ENCODE results near the gene MFSD8. TPM values are rescaled to one million over a fixed set of nuclear protein-coding genes. Genes with fewer than 3 reads are reported as not detected.

MFSD8 gene
- total RNA-seq, 1 experiment from 2014 or later: 17.6 TPM

DNA sequence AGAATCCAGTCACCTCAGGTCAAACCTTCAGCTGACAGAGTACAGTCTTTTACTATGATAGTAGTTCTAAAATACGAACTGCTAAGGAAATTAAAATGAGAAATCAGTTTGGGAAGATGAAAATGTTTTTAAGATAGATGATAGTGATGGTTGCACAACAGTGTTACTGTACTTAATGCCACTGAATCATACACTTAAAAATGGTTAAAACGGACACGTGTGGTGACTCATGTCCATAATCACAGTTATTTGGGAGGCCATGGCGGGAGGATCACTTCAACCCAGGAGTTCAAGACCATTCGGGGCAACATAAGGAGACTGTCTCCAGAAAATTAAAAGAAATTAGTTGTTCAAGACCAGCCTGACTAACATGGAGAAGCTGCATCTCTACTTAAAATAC lies 41.6 kb upstream of the MFSD8 start:
- DNase-seq (ENCODE audit: low spot score): no peak
- H3K9me3 Mint-ChIP-seq: no peaks in the 10 kb centered on the region
- H3K4me3 Mint-ChIP-seq: no peak overlapping the region
- no peaks in the 10 kb centered on the region for H3K4me1 Mint-ChIP-seq
- ChIA-PET POLR2A (no interaction called here), CTCF (no interaction called here)
- no peaks in the 10 kb centered on the region for H3K27me3 Mint-ChIP-seq (ENCODE audit: low read depth)
- TF ChIP-seq ZNF396 (CRISPR knock-in tag; IDR thresholded peaks at IDR 0.05; ENCODE audit: borderline replicate concordance) (no peak), CREB1 (CRISPR knock-in tag; IDR thresholded peaks at IDR 0.05) (no peak), NFYB (CRISPR knock-in tag; conservative IDR thresholded peaks at IDR 0.05; ENCODE audit: low read depth) (no peak), MYBL2 (CRISPR knock-in tag; IDR thresholded peaks at IDR 0.05) (no peak), NR2C2 (CRISPR knock-in tag; IDR thresholded peaks at IDR 0.05) (no peak), SMAD3 (CRISPR knock-in tag; IDR thresholded peaks at IDR 0.05; ENCODE audit: borderline replicate concordance) (no peak), CBFB (CRISPR knock-in tag; IDR thresholded peaks at IDR 0.05; ENCODE audit: low read depth) (no peak)
- TF ChIP-seq, protein P1, sequence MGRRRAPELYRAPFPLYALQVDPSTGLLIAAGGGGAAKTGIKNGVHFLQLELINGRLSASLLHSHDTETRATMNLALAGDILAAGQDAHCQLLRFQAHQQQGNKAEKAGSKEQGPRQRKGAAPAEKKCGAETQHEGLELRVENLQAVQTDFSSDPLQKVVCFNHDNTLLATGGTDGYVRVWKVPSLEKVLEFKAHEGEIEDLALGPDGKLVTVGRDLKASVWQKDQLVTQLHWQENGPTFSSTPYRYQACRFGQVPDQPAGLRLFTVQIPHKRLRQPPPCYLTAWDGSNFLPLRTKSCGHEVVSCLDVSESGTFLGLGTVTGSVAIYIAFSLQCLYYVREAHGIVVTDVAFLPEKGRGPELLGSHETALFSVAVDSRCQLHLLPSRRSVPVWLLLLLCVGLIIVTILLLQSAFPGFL (CRISPR knock-in tag; IDR thresholded peaks at IDR 0.05; ENCODE audit: borderline replicate concordance): no peak
- TF ChIP-seq, protein P2, sequence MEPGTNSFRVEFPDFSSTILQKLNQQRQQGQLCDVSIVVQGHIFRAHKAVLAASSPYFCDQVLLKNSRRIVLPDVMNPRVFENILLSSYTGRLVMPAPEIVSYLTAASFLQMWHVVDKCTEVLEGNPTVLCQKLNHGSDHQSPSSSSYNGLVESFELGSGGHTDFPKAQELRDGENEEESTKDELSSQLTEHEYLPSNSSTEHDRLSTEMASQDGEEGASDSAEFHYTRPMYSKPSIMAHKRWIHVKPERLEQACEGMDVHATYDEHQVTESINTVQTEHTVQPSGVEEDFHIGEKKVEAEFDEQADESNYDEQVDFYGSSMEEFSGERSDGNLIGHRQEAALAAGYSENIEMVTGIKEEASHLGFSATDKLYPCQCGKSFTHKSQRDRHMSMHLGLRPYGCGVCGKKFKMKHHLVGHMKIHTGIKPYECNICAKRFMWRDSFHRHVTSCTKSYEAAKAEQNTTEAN (CRISPR knock-in tag; IDR thresholded peaks at IDR 0.05): no peak
- TF ChIP-seq, protein P3, sequence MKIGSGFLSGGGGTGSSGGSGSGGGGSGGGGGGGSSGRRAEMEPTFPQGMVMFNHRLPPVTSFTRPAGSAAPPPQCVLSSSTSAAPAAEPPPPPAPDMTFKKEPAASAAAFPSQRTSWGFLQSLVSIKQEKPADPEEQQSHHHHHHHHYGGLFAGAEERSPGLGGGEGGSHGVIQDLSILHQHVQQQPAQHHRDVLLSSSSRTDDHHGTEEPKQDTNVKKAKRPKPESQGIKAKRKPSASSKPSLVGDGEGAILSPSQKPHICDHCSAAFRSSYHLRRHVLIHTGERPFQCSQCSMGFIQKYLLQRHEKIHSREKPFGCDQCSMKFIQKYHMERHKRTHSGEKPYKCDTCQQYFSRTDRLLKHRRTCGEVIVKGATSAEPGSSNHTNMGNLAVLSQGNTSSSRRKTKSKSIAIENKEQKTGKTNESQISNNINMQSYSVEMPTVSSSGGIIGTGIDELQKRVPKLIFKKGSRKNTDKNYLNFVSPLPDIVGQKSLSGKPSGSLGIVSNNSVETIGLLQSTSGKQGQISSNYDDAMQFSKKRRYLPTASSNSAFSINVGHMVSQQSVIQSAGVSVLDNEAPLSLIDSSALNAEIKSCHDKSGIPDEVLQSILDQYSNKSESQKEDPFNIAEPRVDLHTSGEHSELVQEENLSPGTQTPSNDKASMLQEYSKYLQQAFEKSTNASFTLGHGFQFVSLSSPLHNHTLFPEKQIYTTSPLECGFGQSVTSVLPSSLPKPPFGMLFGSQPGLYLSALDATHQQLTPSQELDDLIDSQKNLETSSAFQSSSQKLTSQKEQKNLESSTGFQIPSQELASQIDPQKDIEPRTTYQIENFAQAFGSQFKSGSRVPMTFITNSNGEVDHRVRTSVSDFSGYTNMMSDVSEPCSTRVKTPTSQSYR (CRISPR knock-in tag; IDR thresholded peaks at IDR 0.05): no peak
- TF ChIP-seq, protein P4, sequence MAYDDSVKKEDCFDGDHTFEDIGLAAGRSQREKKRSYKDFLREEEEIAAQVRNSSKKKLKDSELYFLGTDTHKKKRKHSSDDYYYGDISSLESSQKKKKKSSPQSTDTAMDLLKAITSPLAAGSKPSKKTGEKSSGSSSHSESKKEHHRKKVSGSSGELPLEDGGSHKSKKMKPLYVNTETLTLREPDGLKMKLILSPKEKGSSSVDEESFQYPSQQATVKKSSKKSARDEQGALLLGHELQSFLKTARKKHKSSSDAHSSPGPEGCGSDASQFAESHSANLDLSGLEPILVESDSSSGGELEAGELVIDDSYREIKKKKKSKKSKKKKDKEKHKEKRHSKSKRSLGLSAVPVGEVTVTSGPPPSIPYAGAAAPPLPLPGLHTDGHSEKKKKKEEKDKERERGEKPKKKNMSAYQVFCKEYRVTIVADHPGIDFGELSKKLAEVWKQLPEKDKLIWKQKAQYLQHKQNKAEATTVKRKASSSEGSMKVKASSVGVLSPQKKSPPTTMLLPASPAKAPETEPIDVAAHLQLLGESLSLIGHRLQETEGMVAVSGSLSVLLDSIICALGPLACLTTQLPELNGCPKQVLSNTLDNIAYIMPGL (CRISPR knock-in tag; IDR thresholded peaks at IDR 0.05): no peak
- TF ChIP-seq, protein P5, sequence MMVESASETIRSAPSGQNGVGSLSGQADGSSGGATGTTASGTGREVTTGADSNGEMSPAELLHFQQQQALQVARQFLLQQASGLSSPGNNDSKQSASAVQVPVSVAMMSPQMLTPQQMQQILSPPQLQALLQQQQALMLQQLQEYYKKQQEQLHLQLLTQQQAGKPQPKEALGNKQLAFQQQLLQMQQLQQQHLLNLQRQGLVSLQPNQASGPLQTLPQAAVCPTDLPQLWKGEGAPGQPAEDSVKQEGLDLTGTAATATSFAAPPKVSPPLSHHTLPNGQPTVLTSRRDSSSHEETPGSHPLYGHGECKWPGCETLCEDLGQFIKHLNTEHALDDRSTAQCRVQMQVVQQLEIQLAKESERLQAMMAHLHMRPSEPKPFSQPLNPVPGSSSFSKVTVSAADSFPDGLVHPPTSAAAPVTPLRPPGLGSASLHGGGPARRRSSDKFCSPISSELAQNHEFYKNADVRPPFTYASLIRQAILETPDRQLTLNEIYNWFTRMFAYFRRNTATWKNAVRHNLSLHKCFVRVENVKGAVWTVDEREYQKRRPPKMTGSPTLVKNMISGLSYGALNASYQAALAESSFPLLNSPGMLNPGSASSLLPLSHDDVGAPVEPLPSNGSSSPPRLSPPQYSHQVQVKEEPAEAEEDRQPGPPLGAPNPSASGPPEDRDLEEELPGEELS (CRISPR knock-in tag; IDR thresholded peaks at IDR 0.05): no peak
- H3K36me3 Mint-ChIP-seq: peaks cover 7% of the 10 kb centered on the region
- no peak for ATAC-seq
- peak overlapping the region; percentile 85; the same call in 1 of the 2 replicates for H3K27ac Mint-ChIP-seq

DNA sequence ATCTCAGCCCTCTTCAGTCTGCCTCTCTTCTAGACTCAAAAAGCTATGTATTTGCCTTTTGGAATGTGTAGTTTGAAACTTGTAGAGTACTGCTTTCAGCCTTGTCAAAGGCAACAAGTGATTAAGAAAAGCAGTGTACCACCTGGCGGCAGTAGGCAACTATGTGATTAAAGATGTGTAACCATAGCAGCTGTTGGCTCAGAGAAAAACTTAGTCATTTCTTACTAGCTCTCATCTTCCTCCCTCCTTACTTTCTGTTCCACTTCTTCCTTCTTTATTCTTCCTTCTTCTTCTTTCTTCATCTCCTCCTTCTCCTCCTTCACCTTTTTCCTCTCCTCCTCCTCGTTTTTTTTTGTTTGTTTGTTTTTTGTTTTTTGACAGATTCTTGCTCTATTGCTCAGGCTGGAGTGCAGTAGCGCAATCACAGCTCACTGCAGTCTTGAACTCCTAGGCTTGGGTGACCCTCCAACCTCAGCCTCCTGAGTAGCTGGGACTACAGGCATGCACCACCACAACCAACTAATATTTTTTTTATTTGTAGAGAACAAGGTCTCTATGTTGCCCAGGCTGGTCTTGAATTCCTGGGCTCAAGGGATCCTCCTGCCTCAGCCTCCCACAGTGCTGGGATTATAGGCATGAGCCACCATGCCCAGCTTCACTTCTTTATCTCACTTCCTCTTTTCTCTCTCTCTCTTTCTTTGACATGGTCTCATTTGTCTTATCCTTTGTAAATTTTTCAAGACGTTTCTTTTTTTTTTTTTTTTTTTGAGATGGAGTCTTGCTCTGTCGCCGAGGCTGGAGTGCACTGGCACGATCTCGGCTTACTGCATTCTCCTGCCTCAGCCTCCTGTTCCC lies 32.8 kb upstream of the MFSD8 start:
- DNase-seq (ENCODE audit: low spot score) (no peak), ATAC-seq (peak; percentile 60; the same call in 1 of the 2 replicates)
- H3K27ac Mint-ChIP-seq: no peak overlapping the region; the same call in 1 of the 2 replicates
- H3K27me3 Mint-ChIP-seq (ENCODE audit: low read depth): no peaks in the 10 kb centered on the region
- CTCF ChIA-PET: interaction anchor here (1.0 to 1.4 kb wide), 2 partner anchors 53 to 71 kb away, joined by 3 to 7 read pairs; no protein-coding TSS in a partner anchor
- POLR2A ChIA-PET: interaction anchor here (0.8 kb wide), 1 partner anchor 63 kb away, joined by 3 read pairs; the partner anchor contains the start of gene LARP1B
- H3K4me3 Mint-ChIP-seq: no peak overlapping the region
- H3K9me3 Mint-ChIP-seq: peaks cover 19% of the 10 kb centered on the region
- peaks cover 30% of the 10 kb centered on the region for H3K36me3 Mint-ChIP-seq
- no peaks in the 10 kb centered on the region for H3K4me1 Mint-ChIP-seq
- TF ChIP-seq, protein P6, sequence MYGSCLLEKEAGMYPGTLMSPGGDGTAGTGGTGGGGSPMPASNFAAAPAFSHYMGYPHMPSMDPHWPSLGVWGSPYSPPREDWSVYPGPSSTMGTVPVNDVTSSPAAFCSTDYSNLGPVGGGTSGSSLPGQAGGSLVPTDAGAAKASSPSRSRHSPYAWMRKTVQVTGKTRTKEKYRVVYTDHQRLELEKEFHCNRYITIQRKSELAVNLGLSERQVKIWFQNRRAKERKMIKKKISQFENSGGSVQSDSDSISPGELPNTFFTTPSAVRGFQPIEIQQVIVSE (CRISPR knock-in tag; IDR thresholded peaks at IDR 0.05; ENCODE audit: borderline replicate concordance): no peak
- TF ChIP-seq, protein P7, sequence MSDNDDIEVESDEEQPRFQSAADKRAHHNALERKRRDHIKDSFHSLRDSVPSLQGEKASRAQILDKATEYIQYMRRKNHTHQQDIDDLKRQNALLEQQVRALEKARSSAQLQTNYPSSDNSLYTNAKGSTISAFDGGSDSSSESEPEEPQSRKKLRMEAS (CRISPR knock-in tag; IDR thresholded peaks at IDR 0.05): no peak
- TF ChIP-seq, protein P8, sequence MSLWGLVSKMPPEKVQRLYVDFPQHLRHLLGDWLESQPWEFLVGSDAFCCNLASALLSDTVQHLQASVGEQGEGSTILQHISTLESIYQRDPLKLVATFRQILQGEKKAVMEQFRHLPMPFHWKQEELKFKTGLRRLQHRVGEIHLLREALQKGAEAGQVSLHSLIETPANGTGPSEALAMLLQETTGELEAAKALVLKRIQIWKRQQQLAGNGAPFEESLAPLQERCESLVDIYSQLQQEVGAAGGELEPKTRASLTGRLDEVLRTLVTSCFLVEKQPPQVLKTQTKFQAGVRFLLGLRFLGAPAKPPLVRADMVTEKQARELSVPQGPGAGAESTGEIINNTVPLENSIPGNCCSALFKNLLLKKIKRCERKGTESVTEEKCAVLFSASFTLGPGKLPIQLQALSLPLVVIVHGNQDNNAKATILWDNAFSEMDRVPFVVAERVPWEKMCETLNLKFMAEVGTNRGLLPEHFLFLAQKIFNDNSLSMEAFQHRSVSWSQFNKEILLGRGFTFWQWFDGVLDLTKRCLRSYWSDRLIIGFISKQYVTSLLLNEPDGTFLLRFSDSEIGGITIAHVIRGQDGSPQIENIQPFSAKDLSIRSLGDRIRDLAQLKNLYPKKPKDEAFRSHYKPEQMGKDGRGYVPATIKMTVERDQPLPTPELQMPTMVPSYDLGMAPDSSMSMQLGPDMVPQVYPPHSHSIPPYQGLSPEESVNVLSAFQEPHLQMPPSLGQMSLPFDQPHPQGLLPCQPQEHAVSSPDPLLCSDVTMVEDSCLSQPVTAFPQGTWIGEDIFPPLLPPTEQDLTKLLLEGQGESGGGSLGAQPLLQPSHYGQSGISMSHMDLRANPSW (CRISPR knock-in tag; conservative IDR thresholded peaks at IDR 0.05; ENCODE audit: low read depth): no peak
- TF ChIP-seq ZNF219 (CRISPR knock-in tag; IDR thresholded peaks at IDR 0.05; ENCODE audit: borderline replicate concordance): no peak
- no peak for TF ChIP-seq TP53 (CRISPR knock-in tag; IDR thresholded peaks at IDR 0.05)

Data from WTC11 (cell line).